ENCODE data around the gene PTDSS2. TPM values are rescaled to one million over a fixed set of nuclear protein-coding genes. Genes with fewer than 3 reads are reported as not detected.
"Not testable (repeated sequence)": the region's sequence is repeated elsewhere in the genome, so short reads cannot be mapped to it uniquely, and the experiment has no call there.

PTDSS2 gene
- total and polyA plus RNA-seq, 11 donors: 20.3 to 43.0 (median 25.7) TPM

- Histone ChIP-seq H3K36me3 (peaks cover 0 to 38% (median 26%) of the 10 kb centered on the region in 9 donors), H3K4me3 (no peak overlapping the region), H3K4me1 (peaks cover 0 to 10% (median 4%) of the 10 kb centered on the region in 12 donors), H3K27me3 (no peaks in the 10 kb centered on the region), H3K9me3 (peaks cover 0 to 14% (median 0%) of the 10 kb centered on the region in 12 donors), H3K27ac (no peak overlapping the region)
- intact Hi-C loops (cut with DNase I): loop anchor here in 3 of 10 donors (5.0 to 10.0 kb wide), 3 partner anchors 107 to 310 kb away; partner anchors contain the start of genes BET1L (in 1 of the 3) and RIC8A (in 1 of the 3)
- ATAC-seq: no peak
- DNase-seq: peak in 1 of 5 donors; percentile 13
- 92 to 96% (median 94%) methylated on average over 10 of the region's 10 CpGs for WGBS, 4 donors
- TF ChIP-seq CTCF (IDR thresholded peaks at IDR 0.05): no peak
- TF ChIP-seq POLR2A (IDR thresholded peaks at IDR 0.05): no peak
Measured at GRCh38 chr11:514606-515005, 64.5 kb downstream of the PTDSS2 start.

GRCh38 chr11:515131-515530, 65.1 kb downstream of the PTDSS2 start:
- H3K27me3 ChIP-seq: no peaks in the 10 kb centered on the region
- H3K27ac ChIP-seq: no peak overlapping the region
- TF ChIP-seq CTCF (IDR thresholded peaks at IDR 0.05) (no peak), POLR2A (IDR thresholded peaks at IDR 0.05) (no peak)
- DNase-seq: peak in 1 of 5 donors; percentile 40
- WGBS, 4 donors: 87 to 98% (median 94%) methylated on average over 6 of the region's 6 CpGs
- intact Hi-C loops (cut with DNase I): loop anchor here in 3 of 10 donors (5.0 to 10.0 kb wide), 3 partner anchors 108 to 310 kb away; partner anchors contain the start of genes BET1L (in 1 of the 3) and RIC8A (in 1 of the 3)
- peaks cover 0 to 33% (median 20%) of the 10 kb centered on the region in 9 donors for H3K36me3 ChIP-seq
- H3K4me3 ChIP-seq: no peak overlapping the region
- H3K9me3 ChIP-seq: peaks cover 0 to 14% (median 0%) of the 10 kb centered on the region in 12 donors
- peaks cover 0 to 10% (median 4%) of the 10 kb centered on the region in 12 donors for H3K4me1 ChIP-seq
- no peak for ATAC-seq

GRCh38 chr11:516400-516799, 66.3 kb downstream of the PTDSS2 start:
- 95 to 98% (median 96%) methylated on average over 4 of the region's 4 CpGs for WGBS, 4 donors
- H3K27me3 ChIP-seq: no peaks in the 10 kb centered on the region
- intact Hi-C loops (cut with DNase I): loop anchor here in 3 of 10 donors (5.0 to 10.0 kb wide), 3 partner anchors 109 to 312 kb away; partner anchors contain the start of genes BET1L (in 1 of the 3) and RIC8A (in 1 of the 3)

GRCh38 chr11:516918-517685, 67.0 kb downstream of the PTDSS2 start:
- H3K27me3 ChIP-seq, H3K4me3 ChIP-seq, H3K4me1 ChIP-seq, ATAC-seq: not testable (repeated sequence)
- Histone ChIP-seq H3K36me3 (peaks cover 0 to 20% (median 15%) of the 10 kb centered on the region in 9 donors), H3K27ac (peak overlapping the region in 1 of 12 donors; percentile 83), H3K9me3 (peaks cover 0 to 14% (median 0%) of the 10 kb centered on the region in 12 donors)
- intact Hi-C loops (cut with DNase I): loop anchor here in 3 of 10 donors (5.0 to 10.0 kb wide), 3 partner anchors 110 to 312 kb away; partner anchors contain the start of genes BET1L (in 1 of the 3) and RIC8A (in 1 of the 3)
- peak in 2 of 5 donors; percentile 29 to 68 for DNase-seq
- 95 to 98% (median 95%) methylated on average over 33 to 43 of the region's 43 CpGs for WGBS, 4 donors

More at GRCh38 chr11:516400-516799, 66.3 kb downstream of the PTDSS2 start:
- no peak overlapping the region for H3K4me3 ChIP-seq
- H3K9me3 ChIP-seq: peaks cover 0 to 14% (median 0%) of the 10 kb centered on the region in 12 donors
- H3K4me1 ChIP-seq: peaks cover 0 to 10% (median 4%) of the 10 kb centered on the region in 12 donors
- H3K27ac ChIP-seq: no peak overlapping the region
- DNase-seq: no peak
- ATAC-seq: no peak
- H3K36me3 ChIP-seq: peaks cover 0 to 24% (median 16%) of the 10 kb centered on the region in 9 donors
- TF ChIP-seq POLR2A (IDR thresholded peaks at IDR 0.05): no peak
- no peak for TF ChIP-seq CTCF (IDR thresholded peaks at IDR 0.05)

All from heart left ventricle (tissue), 16 donors.